IPS-NIHi11 (cell line): Measurements from ENCODE around the gene SIDT1.
A peak's percentile ranks its signal among the peaks of the same experiment; 100 is the strongest.
"Not testable (repeated sequence)": the region's sequence is repeated elsewhere in the genome, so short reads cannot be mapped to it uniquely, and the experiment has no call there.

ENCODE experiments used
- DNase-seq: peaks from one replicate; pipeline ENCODE4 v3.0.0; 2012; ENCODE audit warnings: mixed read lengths, low spot score

The SIDT1 gene

GRCh38 chr3:113634782-113635474 is 102.6 kb downstream of the SIDT1 start:
- DNase-seq = no peak

DNA sequence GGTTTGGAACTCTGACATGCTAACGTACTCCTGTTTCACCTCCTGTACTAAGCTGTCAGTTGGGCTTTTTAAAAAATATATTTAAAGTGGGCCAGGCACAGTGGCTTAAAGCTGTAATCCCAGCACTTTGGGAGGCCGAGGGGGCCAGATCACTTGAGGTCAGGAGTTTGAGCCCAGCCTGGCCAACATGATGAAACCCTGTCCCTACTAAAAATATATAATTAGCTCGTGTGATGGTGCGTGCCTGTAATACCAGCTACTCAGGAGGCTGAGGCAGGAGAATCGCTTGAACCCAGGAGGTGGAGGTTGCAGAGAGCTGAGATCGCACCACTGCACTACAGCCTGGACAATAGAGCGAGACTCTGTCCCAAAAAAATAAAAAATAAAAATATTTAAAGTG is 103.7 kb downstream of the SIDT1 start:
- DNase-seq = not testable (repeated sequence)

GRCh38 chr3:113637756-113638155 is 105.4 kb downstream of the SIDT1 start:
- no peak for DNase-seq

DNA sequence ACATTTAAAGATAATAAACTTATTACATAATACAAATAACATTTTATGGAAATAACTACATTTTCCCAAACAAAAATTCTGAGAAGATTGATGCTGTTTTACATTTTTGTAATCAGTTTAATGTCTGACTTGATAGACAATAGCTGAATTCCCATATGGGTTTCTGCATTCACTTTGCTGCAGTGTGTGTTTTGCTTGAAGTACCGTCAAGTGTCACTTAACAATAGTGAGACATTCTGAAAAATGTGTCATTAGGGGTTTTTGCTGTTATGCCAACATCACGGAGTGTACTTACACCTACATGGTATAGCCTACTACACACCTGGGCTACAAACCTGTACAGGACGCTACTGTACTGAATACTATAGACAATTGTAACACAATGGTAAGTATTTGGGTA is 106.6 kb downstream of the SIDT1 start:
- no peak for DNase-seq

GRCh38 chr3:113643583-113643982 is 111.2 kb downstream of the SIDT1 start:
- DNase-seq = no peak

GRCh38 chr3:113648524-113648923 is 116.2 kb downstream of the SIDT1 start:
- no peak for DNase-seq

DNA sequence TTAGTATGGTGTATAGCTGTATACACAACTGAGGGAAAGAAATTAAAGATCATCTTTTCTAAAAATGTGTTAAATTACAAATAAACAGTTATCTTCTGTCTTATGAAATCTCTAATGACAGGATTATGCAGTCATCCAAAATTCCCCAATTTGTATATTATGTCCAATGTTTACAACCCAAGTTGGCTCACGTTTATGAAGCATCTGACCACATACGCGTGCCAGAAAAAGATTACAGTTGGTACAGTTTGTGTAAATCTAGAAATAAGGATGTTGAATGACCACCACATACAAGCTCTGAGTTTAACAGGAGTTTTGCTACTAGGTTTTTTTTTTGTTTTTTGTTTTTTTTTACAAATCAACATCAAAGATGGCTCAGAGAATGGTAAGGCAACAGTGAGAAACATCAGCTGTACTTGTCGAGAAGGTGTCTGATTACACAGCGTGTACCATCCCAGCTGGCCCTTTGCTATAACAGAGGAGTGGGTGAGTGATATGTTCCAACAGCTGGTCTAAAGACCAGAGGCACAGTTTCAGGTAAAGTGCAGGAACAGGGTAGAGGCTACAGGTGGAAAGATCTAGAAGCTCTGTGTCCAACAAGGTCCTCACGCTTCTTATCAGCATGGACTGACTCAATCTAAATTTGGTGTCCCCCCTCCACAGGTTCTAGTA is 117.0 kb downstream of the SIDT1 start:
- DNase-seq = no peak

DNA sequence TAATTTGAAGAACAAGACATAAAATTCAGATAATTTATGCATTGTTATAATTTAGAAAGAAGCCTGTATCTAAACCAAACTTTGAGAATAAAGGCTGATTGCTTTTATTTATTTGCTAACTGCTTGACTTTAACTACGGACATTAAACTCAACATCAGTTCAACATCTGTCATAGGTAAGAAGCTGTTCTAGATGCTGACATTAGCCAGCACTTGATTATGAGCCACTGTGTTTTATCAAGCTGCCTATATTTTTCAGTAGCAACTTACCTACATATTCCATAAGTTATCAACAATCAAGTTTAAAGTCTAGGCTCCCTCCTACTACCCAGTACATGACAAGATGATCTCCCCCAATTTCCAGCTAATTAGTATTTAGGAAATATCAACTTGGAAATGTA is 122.0 kb downstream of the SIDT1 start:
- DNase-seq = no peak

- DNase-seq = no peak
Measured at GRCh38 chr3:113654851-113655250, 122.5 kb downstream of the SIDT1 start.

GRCh38 chr3:113658107-113658506 is 125.8 kb downstream of the SIDT1 start:
- DNase-seq = no peak

DNA sequence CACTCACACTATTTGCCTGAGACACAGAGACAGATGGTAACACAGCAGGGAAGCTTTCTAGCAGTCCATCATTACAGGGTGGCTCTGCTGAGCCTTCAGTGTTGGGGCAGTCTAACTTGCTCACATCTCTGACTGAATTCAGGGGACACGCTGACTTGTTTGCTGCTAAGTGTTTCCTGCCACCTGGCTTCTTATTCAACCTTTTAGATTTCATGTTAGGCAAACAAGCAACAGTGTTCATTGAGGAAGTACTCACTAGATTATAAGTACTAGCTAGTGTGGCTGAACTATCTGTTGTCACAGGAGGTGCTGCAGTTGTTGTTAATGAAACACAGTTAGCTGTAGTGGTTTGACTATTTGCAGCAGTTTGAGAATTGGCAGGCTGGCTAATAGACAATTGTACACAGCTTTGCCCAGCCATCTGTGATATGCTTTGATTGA is 126.8 kb downstream of the SIDT1 start:
- DNase-seq = no peak

GRCh38 chr3:113659996-113660395 is 127.6 kb downstream of the SIDT1 start:
- no peak for DNase-seq

GRCh38 chr3:113660458-113660857 is 128.1 kb downstream of the SIDT1 start:
- DNase-seq = no peak

- no peak for DNase-seq
Measured at GRCh38 chr3:113660896-113661295, 128.5 kb downstream of the SIDT1 start.

DNA sequence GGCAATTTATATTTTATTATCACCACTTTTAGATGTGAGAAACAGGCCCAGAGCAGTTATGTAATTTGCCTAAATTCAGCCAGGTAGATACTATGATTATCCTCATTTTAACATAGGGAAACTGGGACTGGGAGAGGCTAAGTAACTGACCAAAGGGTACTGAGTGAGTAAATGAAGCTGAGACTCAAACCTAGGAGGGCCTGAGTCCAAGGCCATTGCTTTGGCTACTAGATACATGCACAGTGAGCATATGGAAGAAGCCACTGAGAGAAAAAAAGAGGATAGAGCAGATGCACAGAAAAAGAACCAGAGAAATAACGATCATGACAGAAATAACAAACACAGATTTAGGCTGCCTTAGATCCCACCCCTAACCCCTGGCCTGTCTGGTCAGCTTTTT is 130.5 kb downstream of the SIDT1 start:
- no peak for DNase-seq

GRCh38 chr3:113663324-113663750 is 131.0 kb downstream of the SIDT1 start:
- DNase-seq = no peak

DNA sequence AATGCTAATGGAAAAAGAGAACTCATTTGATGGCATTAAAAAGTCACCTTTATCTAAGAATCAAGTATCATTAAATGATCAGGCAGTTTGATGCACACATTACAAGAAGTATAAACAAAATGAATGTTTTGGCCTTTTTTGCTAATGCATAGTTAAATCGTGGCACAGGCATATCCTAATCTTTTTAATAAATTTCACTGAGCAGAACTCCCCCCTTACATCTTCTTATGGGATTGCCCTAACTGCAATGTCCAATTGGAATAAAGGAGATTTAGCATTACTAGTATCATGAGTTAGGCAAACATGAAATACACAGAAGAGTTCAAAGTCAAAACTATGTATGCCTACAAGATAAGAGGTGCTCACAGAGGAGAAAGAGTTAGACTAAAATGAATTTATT is 131.4 kb downstream of the SIDT1 start:
- DNase-seq = no peak

DNA sequence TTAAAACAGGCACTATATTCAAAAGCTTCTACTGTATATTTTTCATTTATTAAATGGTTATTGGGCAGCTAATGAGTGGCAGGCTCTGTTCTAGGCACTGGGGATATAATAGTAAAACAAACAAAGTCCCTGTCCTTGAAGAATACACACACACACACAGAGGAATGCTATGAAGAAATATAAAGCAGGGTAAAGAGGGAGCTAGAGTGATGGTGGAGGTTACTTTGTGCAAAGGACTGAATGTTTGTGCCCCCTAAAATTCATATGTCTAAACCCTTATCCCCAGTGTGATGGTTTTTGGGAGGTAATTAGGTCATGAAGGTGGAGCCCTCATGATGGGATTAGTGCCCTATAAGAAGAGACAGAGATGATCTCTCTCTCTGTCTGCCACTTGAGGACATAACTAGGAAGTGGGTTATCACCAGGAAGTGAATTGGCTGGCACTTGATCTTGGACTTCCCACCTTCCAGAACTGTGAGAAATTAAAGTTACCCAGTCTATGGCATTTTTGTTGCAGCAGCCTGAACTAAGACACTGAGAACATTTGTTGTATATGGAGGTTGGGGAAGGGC is 132.3 kb downstream of the SIDT1 start:
- DNase-seq = no peak

DNA sequence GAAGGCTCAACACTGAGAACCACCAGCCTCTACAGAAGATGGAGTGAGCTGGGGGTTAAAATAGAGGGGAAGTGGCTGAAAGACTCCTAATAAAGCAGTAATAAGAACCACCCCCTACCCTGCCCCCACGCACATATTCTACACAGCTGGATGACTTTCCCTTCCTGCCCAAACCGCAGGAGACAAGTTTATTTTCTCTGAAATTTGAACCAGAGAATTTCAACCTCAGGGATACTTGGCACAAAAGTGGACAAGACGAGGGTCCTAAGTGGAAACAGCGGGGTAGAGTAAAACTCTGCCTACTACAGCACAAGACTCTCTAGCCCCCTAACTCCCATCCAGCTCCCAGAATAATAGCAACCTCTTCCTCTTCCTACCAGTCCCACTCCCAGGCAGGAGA is 135.7 kb downstream of the SIDT1 start:
- peak; percentile 10 for DNase-seq

DNA sequence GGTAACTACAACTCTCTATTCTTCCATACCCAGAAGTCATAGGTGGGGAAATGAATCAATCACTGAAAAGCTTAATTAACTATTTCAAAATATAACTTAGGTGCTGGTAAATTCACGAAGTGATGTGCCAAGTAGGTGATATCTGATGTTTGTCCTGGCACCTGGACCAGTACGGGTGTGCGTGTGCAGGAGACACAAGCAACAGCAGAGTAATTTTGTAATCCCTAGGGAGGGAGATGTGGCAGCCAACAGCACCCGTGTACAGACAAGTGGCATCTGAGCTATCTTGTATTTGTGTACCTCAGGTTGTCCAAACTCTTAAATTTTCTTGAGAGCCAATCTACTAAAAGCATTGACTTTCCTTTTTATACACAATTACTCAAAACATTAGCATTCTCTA is 141.2 kb downstream of the SIDT1 start:
- DNase-seq = no peak

DNA sequence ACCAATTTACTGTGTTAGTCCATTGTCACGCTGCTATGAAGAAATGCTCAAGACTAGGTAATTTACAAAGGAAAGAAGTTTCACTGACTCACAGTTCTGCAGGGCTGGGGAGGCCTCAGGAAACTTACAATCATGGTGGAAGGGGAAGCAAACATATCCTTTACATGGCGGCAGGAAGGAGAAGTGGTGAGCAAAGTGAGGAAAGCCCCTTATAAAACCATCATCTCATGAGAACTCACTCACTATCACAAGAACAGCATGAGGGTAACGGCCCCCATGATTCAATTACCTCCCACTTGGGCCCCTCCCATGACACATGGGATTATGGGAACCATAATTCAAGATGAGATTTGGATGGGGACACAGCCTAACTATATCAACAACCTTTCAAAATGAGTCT is 143.9 kb downstream of the SIDT1 start:
- DNase-seq = no peak

DNA sequence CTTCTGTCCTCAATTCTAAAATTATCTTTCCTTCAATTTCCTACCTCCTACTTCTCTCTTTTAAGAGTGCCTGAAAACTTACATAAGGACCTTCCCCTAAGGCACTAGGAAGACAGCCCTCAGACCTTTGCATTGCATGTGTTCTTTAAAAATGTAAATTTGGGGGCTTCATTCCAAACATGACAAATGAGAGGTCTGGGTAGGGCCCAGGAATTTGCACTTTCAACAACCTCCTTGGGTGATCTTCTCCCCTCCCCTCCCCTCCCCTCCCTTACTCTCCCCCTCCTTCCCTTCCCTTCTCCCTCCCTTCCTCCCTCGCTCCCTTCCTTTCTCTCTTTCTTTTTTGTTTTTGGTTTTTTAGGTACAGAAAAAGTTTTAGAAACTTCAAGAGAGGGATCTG is 145.4 kb downstream of the SIDT1 start:
- no peak for DNase-seq

DNA sequence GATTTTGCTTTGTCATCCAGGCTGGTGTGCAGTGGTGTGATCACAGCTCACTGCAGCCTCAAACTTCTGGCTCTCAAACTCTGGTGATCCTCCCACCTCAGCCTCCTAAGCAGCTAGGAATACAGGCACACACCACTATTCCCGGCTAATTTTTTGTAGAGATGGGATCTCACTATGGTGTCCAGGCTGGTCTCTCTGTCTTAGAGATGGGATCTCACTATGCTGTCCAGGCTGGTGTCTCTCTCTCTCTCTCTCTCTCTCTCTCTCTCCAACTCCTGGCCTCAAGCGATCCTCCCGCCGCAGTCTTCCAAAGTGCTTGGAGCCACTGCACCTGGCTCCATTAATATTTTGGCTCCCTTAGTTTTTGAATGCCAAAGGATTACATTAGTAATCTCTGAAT is 146.4 kb downstream of the SIDT1 start:
- no peak for DNase-seq
